ENCODE results near the gene PRELP.
"Not testable (repeated sequence)": the region's sequence is repeated elsewhere in the genome, so short reads cannot be mapped to it uniquely, and the experiment has no call there.

Gene PRELP

DNA sequence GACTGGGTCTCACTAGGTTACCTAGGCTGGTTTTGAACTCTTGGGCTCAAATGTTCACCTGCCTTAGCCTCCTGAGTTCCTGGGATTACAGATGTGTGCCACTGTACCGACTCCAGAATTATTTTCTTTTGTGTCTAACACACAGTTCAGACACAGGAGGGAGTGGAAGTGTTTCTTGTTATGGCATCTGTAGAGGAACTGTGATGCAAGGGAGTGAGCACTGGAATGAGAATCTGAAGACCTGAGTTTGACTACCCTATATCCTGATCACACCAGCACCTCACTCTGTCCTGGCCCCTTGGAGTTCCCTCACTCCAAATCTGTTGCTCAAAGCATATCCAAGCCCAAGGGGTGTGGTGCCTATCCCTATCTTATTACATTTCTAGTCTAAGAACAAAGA lies 33.5 kb downstream of the PRELP start:
- no peak for DNase-seq

DNA sequence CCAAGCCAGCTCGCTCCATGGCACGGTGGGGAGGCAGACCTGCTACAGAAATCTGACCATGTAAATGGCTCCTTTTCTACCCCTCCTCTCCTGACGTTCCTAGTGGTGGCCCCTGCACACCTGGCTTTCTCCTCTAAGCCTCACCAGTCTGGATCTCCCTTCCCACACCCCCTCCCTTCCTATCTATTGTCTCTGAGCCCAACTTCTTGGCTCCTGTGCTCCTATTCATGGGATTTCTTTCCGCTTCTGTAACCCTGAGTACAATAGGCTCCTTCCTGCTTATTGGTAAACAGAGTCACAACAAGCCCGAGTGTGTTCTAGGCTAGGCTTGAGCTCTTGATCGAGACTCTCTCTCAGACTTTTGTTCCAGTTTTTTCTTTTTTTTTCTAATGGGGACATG lies 35.9 kb downstream of the PRELP start:
- DNase-seq = no peak

DNA sequence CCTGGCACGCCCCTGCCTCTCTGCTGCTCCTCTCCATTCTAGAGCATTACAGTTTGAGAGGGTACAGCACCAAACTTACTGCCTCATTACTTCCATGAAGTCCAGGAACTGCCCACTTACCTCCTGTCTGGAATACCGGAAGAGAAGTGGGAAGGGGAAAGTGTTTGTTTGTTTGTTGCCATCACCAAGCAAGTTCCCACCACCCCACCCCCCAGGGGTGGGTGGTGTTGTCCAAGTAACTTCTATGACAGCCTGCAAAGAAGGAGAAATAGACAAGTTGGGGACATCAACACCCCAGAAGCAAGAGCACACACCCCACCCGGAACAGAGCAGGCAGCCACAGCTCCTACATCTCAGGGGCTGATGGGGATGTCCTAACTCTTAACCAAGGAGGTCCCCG lies 36.3 kb downstream of the PRELP start:
- no peak for DNase-seq

- DNase-seq = no peak
These were observed 36.9 kb downstream of the PRELP start for GRCh38 chr1:203512517-203512847.

- DNase-seq = no peak
These were observed 37.4 kb downstream of the PRELP start for GRCh38 chr1:203512848-203513584.

- no peak for DNase-seq
These were observed 38.0 kb downstream of the PRELP start for GRCh38 chr1:203513585-203514031.

GRCh38 chr1:203516184-203516583 lies 40.6 kb downstream of the PRELP start:
- DNase-seq = no peak

- DNase-seq = no peak
These were observed 41.3 kb downstream of the PRELP start for GRCh38 chr1:203516906-203517305.

DNA sequence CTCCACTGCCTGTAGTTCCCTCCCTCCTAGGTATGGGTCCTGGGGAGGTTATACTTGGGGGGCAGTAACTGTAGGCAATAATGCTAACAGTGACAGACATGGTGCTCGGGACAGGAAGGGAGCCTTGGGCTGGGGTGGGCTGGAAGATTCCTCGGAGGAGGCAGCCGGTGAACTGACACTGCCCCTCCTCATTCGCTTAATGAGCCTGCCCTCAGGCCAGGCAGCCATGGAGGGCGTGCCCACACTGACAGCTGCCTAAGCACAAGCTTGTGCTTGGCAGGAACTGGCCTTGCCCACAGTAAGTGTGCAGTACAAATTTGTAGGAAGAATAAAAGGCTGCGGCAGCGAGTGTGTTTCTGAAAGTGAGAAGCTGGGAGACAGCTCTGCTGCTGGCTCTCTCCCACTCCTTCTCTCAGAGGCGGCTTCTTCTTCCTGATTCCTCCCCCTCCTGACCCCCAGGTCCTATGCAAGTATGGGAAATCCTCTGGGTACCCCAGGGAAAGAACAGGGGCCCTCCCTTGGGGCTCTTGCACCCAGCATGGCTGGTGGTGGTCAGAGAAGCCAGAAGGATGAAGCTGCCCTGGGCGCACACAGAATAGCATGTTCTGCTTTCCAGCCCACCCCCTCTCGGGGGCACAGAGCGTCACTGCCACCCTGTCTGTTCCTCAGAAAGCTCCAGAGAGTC lies 42.0 kb downstream of the PRELP start:
- no peak for DNase-seq

GRCh38 chr1:203518139-203518538 lies 42.5 kb downstream of the PRELP start:
- not testable (repeated sequence) for DNase-seq

DNA sequence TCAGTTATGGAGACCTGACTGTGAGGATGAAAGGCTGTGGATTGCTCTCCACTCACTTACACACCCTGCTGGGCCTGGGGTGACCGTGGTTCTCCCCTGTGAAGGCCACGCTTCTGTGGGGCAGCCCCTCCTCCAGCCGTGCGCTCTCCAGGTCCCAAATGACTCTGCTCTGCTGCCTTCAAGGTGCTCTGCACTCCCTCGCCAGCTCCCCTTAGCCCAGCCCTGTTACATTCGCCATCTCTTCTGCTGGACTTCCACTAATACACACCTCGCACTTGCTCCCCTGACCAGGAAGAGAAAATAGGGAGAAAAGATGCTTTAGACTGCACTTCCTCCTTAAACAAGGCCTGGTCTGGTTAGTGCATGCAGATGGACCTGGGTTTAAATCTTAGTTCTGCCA lies 42.9 kb downstream of the PRELP start:
- DNase-seq = no peak

GRCh38 chr1:203519053-203519840 lies 43.6 kb downstream of the PRELP start:
- no peak for DNase-seq

GRCh38 chr1:203519896-203520295 lies 44.3 kb downstream of the PRELP start:
- no peak for DNase-seq

DNA sequence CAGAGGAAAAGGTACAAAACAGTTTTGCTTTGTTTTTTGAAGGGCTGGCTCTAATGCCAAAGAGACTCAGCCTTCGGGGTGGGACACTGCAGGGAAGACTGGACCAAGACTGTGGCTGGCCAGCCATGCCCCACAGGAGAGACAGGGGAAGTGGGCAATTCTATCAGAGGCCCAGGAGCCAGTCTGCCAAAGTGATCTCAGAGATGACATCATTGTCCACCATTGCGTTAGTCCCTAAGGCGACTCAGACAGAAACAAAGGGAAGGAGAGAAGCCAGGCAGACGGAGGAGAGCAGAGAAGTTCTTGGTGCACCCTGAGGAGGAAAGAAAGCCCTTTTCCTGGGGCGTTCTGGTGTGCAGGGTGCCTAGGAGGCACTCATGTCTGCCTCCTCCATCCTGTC lies 44.7 kb downstream of the PRELP start:
- no peak for DNase-seq

DNA sequence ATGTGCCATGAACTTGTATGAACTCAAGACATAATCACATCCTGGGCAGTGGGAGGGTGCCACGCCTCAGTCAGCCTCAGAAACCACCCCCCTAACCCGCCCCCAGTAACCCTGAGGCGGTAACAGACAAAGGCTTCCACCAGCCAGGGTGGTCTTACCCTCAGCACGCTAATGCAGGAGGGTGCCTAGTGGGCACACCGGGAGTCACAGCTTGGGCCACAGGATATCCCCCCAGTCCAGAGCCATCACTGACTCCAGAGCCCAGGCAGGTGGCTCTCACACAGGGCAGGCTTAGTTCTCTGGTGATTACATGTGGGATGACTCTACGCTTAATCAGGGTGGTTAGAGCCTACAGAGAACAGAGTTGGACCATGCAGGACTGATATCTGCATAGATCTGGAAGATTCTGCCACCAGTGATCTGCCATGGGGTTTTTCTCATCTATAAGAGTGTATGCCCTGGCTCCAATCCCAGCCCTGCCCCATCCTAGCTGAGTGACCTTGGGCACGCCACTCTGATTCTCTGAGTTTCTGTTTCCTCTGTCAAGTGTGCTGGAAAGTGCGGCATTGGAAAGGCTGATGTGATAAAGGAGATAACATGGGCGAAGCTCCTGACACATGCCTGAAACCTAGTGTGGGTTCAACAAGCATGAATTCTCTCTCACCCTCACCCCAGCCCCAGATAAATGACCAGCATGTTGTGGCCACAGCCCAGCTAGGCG lies 45.6 kb downstream of the PRELP start:
- no peak for DNase-seq

- no peak for DNase-seq
These were observed 46.2 kb downstream of the PRELP start for GRCh38 chr1:203521812-203522211.

DNA sequence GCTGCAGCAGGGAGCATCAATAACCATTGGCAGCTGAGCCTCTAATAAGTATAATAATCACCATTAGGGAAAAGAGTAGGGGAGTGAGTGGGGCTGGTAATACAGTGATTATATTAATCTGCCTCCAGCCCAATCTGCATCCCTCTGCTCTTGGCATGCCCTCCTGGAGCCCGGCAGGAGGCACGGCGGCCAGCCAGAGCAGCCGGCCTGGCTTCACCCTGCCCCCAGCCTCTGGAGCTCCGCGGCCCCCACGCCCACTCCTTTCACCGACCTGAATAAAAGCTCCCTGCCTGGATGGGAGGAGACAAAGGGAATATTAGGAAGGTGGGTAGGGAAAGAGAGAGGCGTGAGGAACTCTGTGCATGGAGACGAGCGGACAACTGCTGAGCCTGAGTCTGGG lies 46.6 kb downstream of the PRELP start:
- no peak for DNase-seq

GRCh38 chr1:203523667-203524066 lies 48.1 kb downstream of the PRELP start:
- no peak for DNase-seq

- no peak for DNase-seq
These were observed 48.5 kb downstream of the PRELP start for GRCh38 chr1:203524152-203524551.

DNA sequence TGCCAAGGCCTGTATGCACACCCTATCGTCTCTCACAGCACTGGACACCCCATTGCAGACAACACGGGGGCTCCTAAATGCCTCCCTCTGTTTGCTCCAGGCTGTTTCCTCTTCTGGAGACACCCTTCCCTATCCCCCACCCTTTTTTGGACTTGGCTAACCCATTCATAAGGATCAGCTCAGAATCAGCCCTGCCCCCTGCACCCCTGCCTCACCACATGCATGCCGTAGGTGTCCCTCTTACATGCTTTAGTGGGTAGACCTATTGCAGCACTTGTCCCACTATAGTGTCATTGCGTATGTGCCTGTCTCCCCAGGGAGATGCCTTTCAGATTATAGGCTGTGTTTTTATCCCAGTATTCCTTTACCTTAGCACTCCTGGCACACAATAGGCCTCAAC lies 49.2 kb downstream of the PRELP start:
- DNase-seq = no peak

GRCh38 chr1:203525685-203526084 lies 50.1 kb downstream of the PRELP start:
- no peak for DNase-seq

DNA sequence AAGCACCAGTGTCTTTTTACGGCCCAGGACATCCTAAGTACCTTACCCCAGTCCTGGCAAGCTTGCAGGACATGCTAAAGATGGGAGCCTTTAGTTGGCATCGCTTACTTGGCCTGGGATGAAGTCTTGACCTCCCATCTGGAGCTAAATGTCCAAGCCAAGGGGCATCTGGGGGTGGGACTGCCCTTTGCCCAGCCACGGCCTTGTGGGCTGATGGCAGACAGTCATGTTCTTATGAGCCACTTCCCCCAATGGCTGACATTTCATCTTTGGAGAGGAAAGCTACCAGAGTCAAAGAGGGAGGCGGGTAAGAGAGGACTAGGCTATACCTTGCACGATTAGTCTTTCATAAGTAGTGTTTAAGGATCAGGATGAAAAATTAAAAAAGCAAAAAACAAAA lies 50.5 kb downstream of the PRELP start:
- no peak for DNase-seq

GRCh38 chr1:203526572-203526971 lies 51.0 kb downstream of the PRELP start:
- no peak for DNase-seq
